Neuronal stem cell (in vitro differentiated cells): Measurements from ENCODE around the gene PKLR.

ENCODE experiments used
- DNase-seq: peaks from one replicate; pipeline ENCODE4 v3.0.0-alpha.2; 2013; ENCODE audit warnings: low spot score
- H2AFZ ChIP-seq: one replicate; pipeline ENCODE4 v1.6.1; 2013; ENCODE audit warnings: mild to moderate bottlenecking, low read length, inconsistent platforms
- H2AK5ac ChIP-seq: 2 replicates; pipeline ENCODE4 v1.6.1; 2013; ENCODE audit warnings: low read depth, mild to moderate bottlenecking, inconsistent platforms, low read length, moderate library complexity, mixed read lengths
- H2BK120ac ChIP-seq: 2 replicates; pipeline ENCODE4 v1.6.1; 2013; ENCODE audit warnings: low read depth, mild to moderate bottlenecking, inconsistent platforms, low read length, moderate library complexity, mixed read lengths
- H2BK12ac ChIP-seq: one replicate; pipeline ENCODE4 v1.6.1; 2013; ENCODE audit warnings: low read length, inconsistent platforms
- H2BK15ac ChIP-seq: 2 replicates; pipeline ENCODE4 v1.6.1; 2013; ENCODE audit warnings: mild to moderate bottlenecking, low read length, inconsistent platforms, mixed read lengths
- H2BK5ac ChIP-seq: one replicate; pipeline ENCODE4 v1.6.1; 2013; ENCODE audit warnings: inconsistent platforms, mild to moderate bottlenecking, low read length, moderate library complexity
- H3K14ac ChIP-seq: one replicate; pipeline ENCODE4 v1.6.1; 2013; ENCODE audit warnings: low read length, inconsistent platforms
- H3K18ac ChIP-seq: 2 replicates; pipeline ENCODE4 v1.6.1; 2013; ENCODE audit warnings: low read length, inconsistent platforms
- H3K23ac ChIP-seq: 2 replicates; pipeline ENCODE4 v1.6.1; 2013; ENCODE audit warnings: low read depth, mild to moderate bottlenecking, mixed read lengths, low read length, inconsistent platforms; ENCODE audit not compliant: poor library complexity
- H3K27ac ChIP-seq: replicated peaks from 3 replicates; pipeline ENCODE4 v1.5.1; 2013; ENCODE audit warnings: low read length, inconsistent platforms
- H3K27me3 ChIP-seq, 3 experiments: 2 replicates each; pipeline ENCODE4 v1.6.1; 2013; ENCODE audit warnings: low read length in 3 of 3, mild to moderate bottlenecking in 2 of 3, inconsistent platforms in 1 of 3, low read depth in 1 of 3, mixed read lengths in 1 of 3, moderate library complexity in 1 of 3; ENCODE audit not compliant: control insufficient read depth in 3 of 3, insufficient read depth in 3 of 3
- H3K36me3 ChIP-seq, 2 donors: replicated peaks in 1 of 2; 2 replicates each; pipeline ENCODE4 v1.6.1; 2013; ENCODE audit warnings: low read length in 2 of 2; ENCODE audit not compliant: control insufficient read depth in 2 of 2, insufficient read depth in 2 of 2
- H3K4ac ChIP-seq: 2 replicates; pipeline ENCODE4 v1.6.1; 2013; ENCODE audit warnings: inconsistent platforms, mild to moderate bottlenecking, low read length, moderate library complexity
- H3K4me1 ChIP-seq, 2 donors: 1 replicate in 1 of 2; 2 replicates in 1 of 2; pipeline ENCODE4 v1.6.1; 2013; ENCODE audit warnings: low read length in 2 of 2, low read depth in 1 of 2; ENCODE audit not compliant: control insufficient read depth in 2 of 2, insufficient read depth in 1 of 2
- H3K4me2 ChIP-seq: one replicate; pipeline ENCODE4 v1.6.1; 2013; ENCODE audit warnings: mild to moderate bottlenecking, low read length, inconsistent platforms; ENCODE audit not compliant: insufficient read depth, poor library complexity, severe bottlenecking
- H3K4me3 ChIP-seq, 2 donors: 2 replicates each; pipeline ENCODE4 v1.5.1; 2013; ENCODE audit warnings: low read length in 2 of 2, mild to moderate bottlenecking in 2 of 2, inconsistent platforms in 1 of 2, moderate library complexity in 1 of 2
- H3K79me1 ChIP-seq: one replicate; pipeline ENCODE4 v1.6.1; 2013; ENCODE audit warnings: low read depth, mild to moderate bottlenecking, inconsistent platforms, low read length, moderate library complexity
- H3K9ac ChIP-seq: one replicate; pipeline ENCODE4 v1.6.1; 2013; ENCODE audit warnings: mild to moderate bottlenecking, low read depth, low read length, inconsistent platforms; ENCODE audit not compliant: poor library complexity
- H3K9me3 ChIP-seq, 2 donors: replicated peaks in 1 of 2; 2 replicates each; pipeline versions ENCODE3 to v1.6.1; 2013; ENCODE audit warnings: low read length in 2 of 2, mild to moderate bottlenecking in 2 of 2, inconsistent platforms in 1 of 2, low read depth in 1 of 2, mixed read lengths in 1 of 2, moderate library complexity in 1 of 2; ENCODE audit not compliant: control insufficient read depth in 2 of 2, insufficient read depth in 1 of 2
- H4K8ac ChIP-seq: one replicate; pipeline ENCODE4 v1.6.1; 2013; ENCODE audit warnings: low read depth, mild to moderate bottlenecking, inconsistent platforms, low read length, moderate library complexity
- H4K91ac ChIP-seq: one replicate; pipeline ENCODE4 v1.6.1; 2013; ENCODE audit warnings: low read length, low read depth, mild to moderate bottlenecking, inconsistent platforms; ENCODE audit not compliant: poor library complexity
- WGBS, 2 donors: extraction: QIAGEN DNeasy Blood & Tissue Kit; methylation state at CpG; one replicate each; pipeline ENCODE4 v1.1.7; 2013; ENCODE audit warnings: missing lambda C conversion rate in 2 of 2, mixed read lengths in 1 of 2; ENCODE audit not compliant: insufficient read length in 2 of 2, insufficient replicate concordance in 1 of 2; ENCODE audit errors: extremely low coverage in 2 of 2; 5-methylcytosine and 5-hydroxymethylcytosine counted together

Gene PKLR

GRCh38 chr1:155323729-155324036, 22.4 kb upstream of the PKLR start:
- Histone ChIP-seq H3K4me1 (peaks cover 24 to 25% of the 10 kb centered on the region in 2 donors), H2BK15ac (no peak overlapping the region), H4K8ac (no peak overlapping the region), H3K4ac (no peak overlapping the region), H3K36me3 (peaks cover 32 to 65% of the 10 kb centered on the region in 2 donors), H3K23ac (peak overlapping the region; percentile 92), H3K9ac (peak overlapping the region; percentile 95), H3K79me1 (peaks cover 19% of the 10 kb centered on the region), H2AK5ac (peak overlapping the region; percentile 85), H3K27me3 (no peaks in the 10 kb centered on the region), H4K91ac (no peak overlapping the region), H2BK120ac (no peak overlapping the region), H3K4me3 (peak overlapping the region; percentile 76 to 90), H3K4me2 (peak overlapping the region; percentile 96), H2BK12ac (no peak overlapping the region), H3K18ac (peak overlapping the region; percentile 97), H3K14ac (peak overlapping the region; percentile 90), H2BK5ac (peak overlapping the region; percentile 89), H3K9me3 (no peaks in the 10 kb centered on the region), H2AFZ (peak overlapping the region; percentile 92), H3K27ac (peak overlapping the region; percentile 98)
- WGBS, 2 donors = no CpG with 5 or more reads among the region's 29 CpGs
- peak; percentile 89 for DNase-seq

GRCh38 chr1:155322953-155323728, 21.9 kb upstream of the PKLR start:
- H3K9ac ChIP-seq = peak overlapping the region; percentile 85
- H3K4me1 ChIP-seq = peaks cover 24 to 25% of the 10 kb centered on the region in 2 donors
- peak overlapping the region; percentile 89 for H2BK5ac ChIP-seq
- no peak overlapping the region for H4K91ac ChIP-seq
- H3K79me1 ChIP-seq = peaks cover 20% of the 10 kb centered on the region
- peak overlapping the region; percentile 17 for H2BK120ac ChIP-seq
- H3K14ac ChIP-seq = no peak overlapping the region
- no peak overlapping the region for H2BK12ac ChIP-seq
- no peak overlapping the region for H3K4ac ChIP-seq
- H3K4me3 ChIP-seq = peak overlapping the region; percentile 76 to 90
- peak overlapping the region; percentile 98 for H3K27ac ChIP-seq
- peak; percentile 94 for DNase-seq
- peak overlapping the region; percentile 92 for H2AFZ ChIP-seq
- peak overlapping the region; percentile 40 for H2BK15ac ChIP-seq
- no CpG with 5 or more reads among the region's 58 CpGs for WGBS, 2 donors
- peak overlapping the region; percentile 97 for H3K18ac ChIP-seq
- H3K23ac ChIP-seq = peak overlapping the region; percentile 92
- H3K36me3 ChIP-seq = peaks cover 37 to 66% of the 10 kb centered on the region in 2 donors
- no peaks in the 10 kb centered on the region for H3K9me3 ChIP-seq
- peak overlapping the region; percentile 85 for H2AK5ac ChIP-seq
- H4K8ac ChIP-seq = no peak overlapping the region
- peak overlapping the region; percentile 96 for H3K4me2 ChIP-seq
- no peaks in the 10 kb centered on the region for H3K27me3 ChIP-seq

- Histone ChIP-seq H2AFZ (peak overlapping the region; percentile 92), H2BK12ac (no peak overlapping the region), H3K36me3 (peaks cover 37 to 66% of the 10 kb centered on the region in 2 donors), H2BK15ac (peak overlapping the region; percentile 40), H3K14ac (no peak overlapping the region), H3K18ac (peak overlapping the region; percentile 67), H3K4me2 (peak overlapping the region; percentile 96), H3K4ac (no peak overlapping the region), H2BK5ac (peak overlapping the region; percentile 89), H3K27me3 (no peaks in the 10 kb centered on the region), H2AK5ac (peak overlapping the region; percentile 64), H3K4me1 (peaks cover 22 to 25% of the 10 kb centered on the region in 2 donors), H4K91ac (no peak overlapping the region), H3K79me1 (peaks cover 22% of the 10 kb centered on the region), H3K9me3 (no peaks in the 10 kb centered on the region), H3K4me3 (peak overlapping the region; percentile 76 to 90), H3K9ac (peak overlapping the region; percentile 81), H3K27ac (peak overlapping the region; percentile 98), H3K23ac (no peak overlapping the region), H2BK120ac (peak overlapping the region; percentile 17), H4K8ac (no peak overlapping the region)
- DNase-seq = no peak
- WGBS, 2 donors = no CpG with 5 or more reads among the region's 28 CpGs
Observed at GRCh38 chr1:155322571-155322952, 21.3 kb upstream of the PKLR start.

DNA sequence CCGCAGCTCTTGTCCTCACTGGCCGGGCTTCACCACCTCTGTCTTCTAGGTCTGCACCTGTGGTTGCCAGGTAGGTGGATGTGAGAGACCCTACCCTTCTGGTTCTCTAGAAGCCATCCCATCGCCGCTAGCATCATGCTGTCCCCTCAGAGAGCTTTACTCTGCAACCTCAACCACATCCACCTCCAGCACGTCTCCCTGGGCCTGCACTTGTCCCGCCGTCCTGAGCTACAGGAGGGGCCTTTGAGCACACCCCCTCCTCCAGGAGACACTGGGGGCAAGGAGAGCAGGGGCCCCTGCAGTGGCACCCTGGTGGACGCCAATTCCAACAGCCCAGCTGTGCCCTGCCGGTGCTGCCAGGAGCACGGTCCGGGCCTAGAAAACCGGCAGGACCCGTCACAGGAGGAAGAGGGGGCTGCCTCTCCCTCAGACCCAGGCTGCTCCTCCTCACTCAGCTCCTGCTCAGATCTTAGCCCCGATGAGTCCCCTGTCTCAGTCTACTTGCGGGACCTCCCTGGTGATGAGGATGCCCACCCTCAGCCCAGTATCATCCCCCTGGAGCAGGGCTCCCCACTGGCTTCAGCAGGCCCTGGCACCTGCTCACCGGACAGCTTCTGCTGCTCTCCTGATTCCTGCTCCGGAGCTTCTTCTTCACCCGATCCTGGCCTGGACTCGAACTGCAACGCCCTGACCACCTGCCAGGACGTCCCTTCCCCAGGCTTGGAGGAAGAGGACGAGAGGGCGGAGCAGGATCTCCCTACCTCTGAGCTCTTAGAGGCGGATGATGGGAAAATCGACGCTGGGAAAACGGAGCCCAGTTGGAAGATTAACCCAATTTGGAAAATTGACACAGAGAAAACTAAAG, 20.6 kb upstream of the PKLR start:
- Histone ChIP-seq H2AFZ (peak overlapping the region; percentile 92), H3K4me3 (peak overlapping the region; percentile 66 to 76), H3K4me2 (peak overlapping the region; percentile 96), H3K18ac (no peak overlapping the region), H2AK5ac (peak overlapping the region; percentile 42), H4K8ac (no peak overlapping the region), H2BK15ac (peak overlapping the region; percentile 13), H2BK5ac (no peak overlapping the region), H3K27me3 (no peaks in the 10 kb centered on the region), H3K79me1 (peaks cover 22% of the 10 kb centered on the region), H4K91ac (no peak overlapping the region), H3K9me3 (no peaks in the 10 kb centered on the region), H3K4me1 (peaks cover 22 to 25% of the 10 kb centered on the region in 2 donors), H3K9ac (peak overlapping the region; percentile 78), H3K23ac (no peak overlapping the region), H2BK120ac (no peak overlapping the region), H3K14ac (no peak overlapping the region), H3K27ac (no peak overlapping the region), H3K36me3 (peaks cover 38 to 66% of the 10 kb centered on the region in 2 donors), H2BK12ac (no peak overlapping the region), H3K4ac (no peak overlapping the region)
- WGBS, 2 donors = no CpG with 5 or more reads among the region's 27 CpGs
- DNase-seq = no peak
